Measurements from ENCODE around the gene JAKMIP2. TPM values are rescaled to one million over a fixed set of nuclear protein-coding genes. Genes with fewer than 3 reads are reported as not detected.

Gene JAKMIP2
- total RNA-seq, 1 experiment from 2014 or later = not detected

DNA sequence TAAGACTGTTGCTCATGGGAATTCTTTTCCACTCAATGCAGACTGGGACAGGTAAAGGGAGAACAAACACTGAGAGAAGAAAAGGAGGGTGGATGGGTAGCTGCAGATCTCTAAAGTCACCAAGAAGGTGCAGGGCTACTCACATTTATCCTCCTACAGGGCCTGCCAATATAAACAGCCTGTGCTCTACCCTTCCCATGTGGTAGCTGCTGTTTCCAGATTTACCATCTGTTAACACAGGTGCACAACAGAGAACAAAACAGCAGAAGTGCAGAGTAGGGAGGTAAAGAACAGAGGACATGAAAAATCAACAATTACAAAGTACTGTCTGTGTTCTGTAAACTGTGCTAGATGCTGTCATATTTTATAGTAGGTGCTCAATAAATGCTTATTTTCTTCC, 26.0 kb downstream of the JAKMIP2 start:
- POLR2A ChIA-PET (ENCODE audit: unreplicated experiment) = no interaction called here
- no peaks in the 10 kb centered on the region for H3F3A ChIP-seq (ENCODE audit: insufficient read depth, low read depth)
- H3K36me3 ChIP-seq (ENCODE audit: low read depth) = no peaks in the 10 kb centered on the region
- H2AFZ ChIP-seq = no peak overlapping the region
- H3K9me3 ChIP-seq (ENCODE audit: insufficient read depth, low read depth) = no peaks in the 10 kb centered on the region
- no peak overlapping the region for H3K27ac ChIP-seq
- no peaks in the 10 kb centered on the region for H3K79me2 ChIP-seq (ENCODE audit: low read depth)
- no peak overlapping the region for H3K4me3 ChIP-seq
- H3K9me2 ChIP-seq (ENCODE audit: insufficient read depth) = no peaks in the 10 kb centered on the region
- no TSS peak for BruUV-seq (replicated peaks)
- no peaks in the 10 kb centered on the region for H4K20me1 ChIP-seq (ENCODE audit: insufficient read depth)
- no peak for DNase-seq
- no peak for TF ChIP-seq EZH2 (IDR thresholded peaks at IDR 0.05; ENCODE audit: low read depth)
- TF ChIP-seq, protein P1, sequence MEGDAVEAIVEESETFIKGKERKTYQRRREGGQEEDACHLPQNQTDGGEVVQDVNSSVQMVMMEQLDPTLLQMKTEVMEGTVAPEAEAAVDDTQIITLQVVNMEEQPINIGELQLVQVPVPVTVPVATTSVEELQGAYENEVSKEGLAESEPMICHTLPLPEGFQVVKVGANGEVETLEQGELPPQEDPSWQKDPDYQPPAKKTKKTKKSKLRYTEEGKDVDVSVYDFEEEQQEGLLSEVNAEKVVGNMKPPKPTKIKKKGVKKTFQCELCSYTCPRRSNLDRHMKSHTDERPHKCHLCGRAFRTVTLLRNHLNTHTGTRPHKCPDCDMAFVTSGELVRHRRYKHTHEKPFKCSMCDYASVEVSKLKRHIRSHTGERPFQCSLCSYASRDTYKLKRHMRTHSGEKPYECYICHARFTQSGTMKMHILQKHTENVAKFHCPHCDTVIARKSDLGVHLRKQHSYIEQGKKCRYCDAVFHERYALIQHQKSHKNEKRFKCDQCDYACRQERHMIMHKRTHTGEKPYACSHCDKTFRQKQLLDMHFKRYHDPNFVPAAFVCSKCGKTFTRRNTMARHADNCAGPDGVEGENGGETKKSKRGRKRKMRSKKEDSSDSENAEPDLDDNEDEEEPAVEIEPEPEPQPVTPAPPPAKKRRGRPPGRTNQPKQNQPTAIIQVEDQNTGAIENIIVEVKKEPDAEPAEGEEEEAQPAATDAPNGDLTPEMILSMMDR (conservative IDR thresholded peaks at IDR 0.05) = no peak
- intact Hi-C loops (cut with micrococcal nuclease; ENCODE audit: unreplicated experiment) = no loop called here
- CTCF ChIA-PET = no interaction called here
- H3K4me2 ChIP-seq = no peak overlapping the region
- no peaks in the 10 kb centered on the region for H3K27me3 ChIP-seq (ENCODE audit: insufficient read depth, low read depth)
- no peaks in the 10 kb centered on the region for H3K4me1 ChIP-seq (replicated peaks; ENCODE audit: insufficient read depth)

DNA sequence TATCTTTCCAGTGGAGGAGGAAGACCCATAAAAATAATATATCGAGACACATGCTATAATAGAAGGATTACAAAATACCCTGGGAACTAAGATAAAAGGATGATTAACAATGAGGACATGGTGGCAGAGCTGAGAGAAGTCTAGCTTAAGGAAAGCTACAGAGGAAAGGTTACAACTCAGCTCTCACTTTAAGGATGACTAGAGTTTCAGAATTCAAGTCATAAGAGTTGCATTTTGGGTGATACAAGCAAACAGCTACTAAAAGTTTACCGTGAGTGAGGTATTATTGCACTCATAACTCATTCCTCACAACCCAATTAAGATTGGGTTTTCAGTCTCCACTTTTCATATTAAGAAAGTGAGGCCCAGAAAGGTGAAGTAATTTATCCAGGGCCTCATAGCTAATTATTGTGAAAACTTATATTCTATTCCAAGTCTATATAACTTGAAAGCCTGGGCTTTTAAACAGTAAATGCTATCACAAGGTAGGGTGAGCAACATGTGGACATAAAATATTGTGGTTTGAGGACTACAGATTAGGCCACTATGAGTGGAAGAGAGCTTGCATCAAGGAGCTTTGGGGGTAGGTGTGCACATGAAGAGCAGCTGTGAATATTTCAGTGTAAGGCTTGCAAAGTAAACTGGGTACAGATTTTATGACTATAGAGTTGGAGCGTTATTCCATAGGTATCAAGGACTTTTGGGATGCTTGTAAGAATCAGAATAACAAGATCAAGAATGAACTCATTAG, 28.0 kb downstream of the JAKMIP2 start:
- ChIA-PET POLR2A (ENCODE audit: unreplicated experiment) (no interaction called here), CTCF (no interaction called here)
- Histone ChIP-seq H2AFZ (no peak overlapping the region; the same call in 1 of the 2 replicates), H3K27me3 (ENCODE audit: insufficient read depth, low read depth) (no peaks in the 10 kb centered on the region), H3K4me1 (replicated peaks; ENCODE audit: insufficient read depth) (no peaks in the 10 kb centered on the region), H3K79me2 (ENCODE audit: low read depth) (no peaks in the 10 kb centered on the region), H3K9me3 (ENCODE audit: insufficient read depth, low read depth) (no peaks in the 10 kb centered on the region), H3K9me2 (ENCODE audit: insufficient read depth) (no peaks in the 10 kb centered on the region), H3F3A (ENCODE audit: insufficient read depth, low read depth) (no peaks in the 10 kb centered on the region), H4K20me1 (ENCODE audit: insufficient read depth) (no peaks in the 10 kb centered on the region), H3K36me3 (ENCODE audit: low read depth) (no peaks in the 10 kb centered on the region), H3K4me2 (no peak overlapping the region), H3K27ac (no peak overlapping the region), H3K4me3 (no peak overlapping the region)
- no peak for DNase-seq
- TF ChIP-seq, protein P1 (conservative IDR thresholded peaks at IDR 0.05) = no peak
- no peak for TF ChIP-seq EZH2 (IDR thresholded peaks at IDR 0.05; ENCODE audit: low read depth)
- intact Hi-C loops (cut with micrococcal nuclease; ENCODE audit: unreplicated experiment) = no loop called here
- no TSS peak for BruUV-seq (replicated peaks)

DNA sequence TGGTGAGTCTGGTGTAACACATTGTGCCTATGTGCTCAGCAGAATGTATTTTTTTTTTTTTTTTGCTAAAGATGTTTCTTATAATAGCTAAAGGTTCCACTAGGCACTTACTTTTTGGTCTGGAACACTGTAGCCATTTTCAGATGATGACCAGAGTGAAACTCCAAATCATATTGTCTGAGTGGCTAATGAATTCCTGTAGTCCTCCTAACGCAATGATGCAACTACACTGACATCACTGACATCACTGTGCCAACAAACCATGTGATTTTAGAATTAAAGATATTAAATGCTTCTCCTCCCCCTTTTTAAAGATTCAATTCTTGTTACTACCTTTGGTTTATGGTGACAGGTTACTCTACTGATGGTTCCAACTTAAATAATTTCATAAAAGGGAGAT, 28.8 kb downstream of the JAKMIP2 start:
- ChIA-PET POLR2A (ENCODE audit: unreplicated experiment) (no interaction called here), CTCF (no interaction called here)
- no peak for DNase-seq
- Histone ChIP-seq H3K4me3 (no peak overlapping the region), H3F3A (ENCODE audit: insufficient read depth, low read depth) (no peaks in the 10 kb centered on the region), H3K27ac (no peak overlapping the region), H3K9me2 (ENCODE audit: insufficient read depth) (no peaks in the 10 kb centered on the region), H2AFZ (no peak overlapping the region; the same call in 1 of the 2 replicates), H3K4me1 (replicated peaks; ENCODE audit: insufficient read depth) (no peaks in the 10 kb centered on the region), H3K36me3 (ENCODE audit: low read depth) (no peaks in the 10 kb centered on the region), H3K4me2 (no peak overlapping the region), H3K79me2 (ENCODE audit: low read depth) (no peaks in the 10 kb centered on the region), H3K27me3 (ENCODE audit: insufficient read depth, low read depth) (no peaks in the 10 kb centered on the region), H3K9me3 (ENCODE audit: insufficient read depth, low read depth) (no peaks in the 10 kb centered on the region), H4K20me1 (ENCODE audit: insufficient read depth) (no peaks in the 10 kb centered on the region)
- BruUV-seq (replicated peaks) = no TSS peak
- intact Hi-C loops (cut with micrococcal nuclease; ENCODE audit: unreplicated experiment) = no loop called here
- TF ChIP-seq EZH2 (IDR thresholded peaks at IDR 0.05; ENCODE audit: low read depth) = no peak
- TF ChIP-seq, protein P1 (conservative IDR thresholded peaks at IDR 0.05) = no peak
